Heart left ventricle (tissue), 16 donors: ENCODE results near the gene TRAPPC12. TPM values are rescaled to one million over a fixed set of nuclear protein-coding genes. Genes with fewer than 3 reads are reported as not detected.
A peak's percentile ranks its signal among the peaks of the same experiment; 100 is the strongest.

ENCODE experiments used
- ATAC-seq, 4 donors: fragments of 200-7000 bp; cut with Tn5 transposase; one replicate each; pipeline ENCODE4 v1.9.1; 2020 to 2022; ENCODE audit warnings: moderate library complexity in 4 of 4, mild to moderate bottlenecking in 3 of 4, moderate number of reproducible peaks in 1 of 4
- DNase-seq, 5 donors: peaks; one replicate each; pipeline ENCODE4 v3.0.0-alpha.2; 2020
- H3K27ac ChIP-seq, 12 donors: fragments of 200-600 bp; sonication (generic) in 4 of 12; one replicate each; pipeline versions ENCODE4 v1.5.0 to v1.8.0; 2016 to 2022; ENCODE audit warnings: mild to moderate bottlenecking in 2 of 12
- H3K27me3 ChIP-seq, 9 donors: fragments of 200-600 bp; sonication (generic) in 2 of 9; one replicate each; pipeline versions ENCODE4 v1.5.1 to v1.8.0; 2016 to 2022; ENCODE audit warnings: mild to moderate bottlenecking in 3 of 9
- H3K36me3 ChIP-seq, 9 donors: fragments of 200-600 bp; sonication (generic) in 2 of 9; one replicate each; pipeline versions ENCODE4 v1.5.0 to v1.8.0; 2018 to 2022; ENCODE audit warnings: mild to moderate bottlenecking in 2 of 9
- H3K4me1 ChIP-seq, 12 donors: fragments of 200-600 bp; sonication (generic) in 4 of 12; one replicate each; pipeline versions ENCODE4 v1.5.0 to v1.8.0; 2016 to 2022; ENCODE audit warnings: mild to moderate bottlenecking in 3 of 12
- H3K4me3 ChIP-seq, 12 donors: fragments of 200-600 bp; sonication (generic) in 4 of 12; one replicate each; pipeline versions ENCODE4 v1.5.0 to v1.8.0; 2017 to 2022; ENCODE audit warnings: mild to moderate bottlenecking in 9 of 12, moderate library complexity in 4 of 12
- H3K9me3 ChIP-seq, 12 donors: fragments of 200-600 bp; sonication (generic) in 4 of 12; one replicate each; pipeline versions ENCODE4 v1.5.0 to v1.8.0; 2016 to 2022; ENCODE audit warnings: mild to moderate bottlenecking in 1 of 12
- POLR2A ChIP-seq, 2 donors: fragments of 450-650 bp; IDR thresholded peaks; one replicate each; pipeline ENCODE4 v1.6.1; 2017; ENCODE audit warnings: antibody characterized with exemption in 2 of 2, mild to moderate bottlenecking in 2 of 2, moderate library complexity in 2 of 2
- WGBS, 4 donors: extraction: QIAGEN DNeasy Blood & Tissue Kit in 2 of 4; methylation state at CpG; one replicate each; pipeline versions ENCODE4 v1.1.5 to v1.1.7; 2013 to 2018; 5-methylcytosine and 5-hydroxymethylcytosine counted together
- intact Hi-C, 10 donors: fragments of 100-400 bp; cut with DNase I; formaldehyde crosslinking; loops; one replicate each; pipeline versions ENCODE4 v1.11.1 to v1.14.2; 2022
- polyA plus RNA-seq, 2 donors: library from polyadenylated mRNA; stranded (reverse); fragments of 200-250 nt; gene quantifications; one replicate each; pipeline ENCODE4 v1.2.3, GENCODE V29; 2013
- total RNA-seq, 9 donors: library from RNA; depleted of rRNA in 2 of 9; stranded (reverse); fragments of >200 nt in 2 of 9; fragmentation: NEBNext Ultra II Directional in 3 of 9; extraction: Animal tissue kit (Norgen Biotek cat#: 25700) in 3 of 9; gene quantifications; one replicate each; pipeline versions ENCODE4 v1.1.0 to v1.2.4, GENCODE V29; 2016 to 2023
- TF ChIP-seq, protein P1 (sequence below), 12 donors: fragments of 200-600 bp; sonication (generic) in 4 of 12; IDR thresholded peaks; one replicate each; pipeline versions ENCODE4 v1.5.0 to v1.8.0; 2018 to 2022; ENCODE audit warnings: antibody characterized with exemption in 12 of 12, mild to moderate bottlenecking in 5 of 12
- donor health status: ischemic (EF 13 %, LVEDD 7.1; RV severe dilation, severe dysfunction).
- donor health status: healthy with polysubstance abuse.
- donor health status: DM: no; HTN: yes; CAD: no.
- donor health status: DM: no; HTN: no; CAD: no.
- donor health status: ischemic (EF 25% LVEDD 6.9; RV normal size, moderate dysfunction).
- donor health status: ischemic (EF 25% LVEDD 5.7; RV mildly dilated, moderate dysfunction).
- donor health status: healthy.
- donor health status: DM: yes; HTN: yes; CAD: no.
- donor health status: ischemic (EF 35%, LVEDD 5.7; RV mildly dilated, moderate dysfunction).
- donor health status: nonischemic (EF 11% LVEDD 7.7; RV severe dilation, severe dysfunction).
- donor health status: DM: yes; HTN: yes; CAD: no.
- donor health status: PGD.
- donor health status: ischemic (EF 29% LVEDD 5.4; RV normal size, mild dysfunction).
- donor health status: nonischemic (EF 23%, LVEDD 6.1; RV moderate dilation, normal function).

Gene TRAPPC12
- total and polyA plus RNA-seq, 11 donors = 70.3 to 142 (median 88.2) TPM

DNA sequence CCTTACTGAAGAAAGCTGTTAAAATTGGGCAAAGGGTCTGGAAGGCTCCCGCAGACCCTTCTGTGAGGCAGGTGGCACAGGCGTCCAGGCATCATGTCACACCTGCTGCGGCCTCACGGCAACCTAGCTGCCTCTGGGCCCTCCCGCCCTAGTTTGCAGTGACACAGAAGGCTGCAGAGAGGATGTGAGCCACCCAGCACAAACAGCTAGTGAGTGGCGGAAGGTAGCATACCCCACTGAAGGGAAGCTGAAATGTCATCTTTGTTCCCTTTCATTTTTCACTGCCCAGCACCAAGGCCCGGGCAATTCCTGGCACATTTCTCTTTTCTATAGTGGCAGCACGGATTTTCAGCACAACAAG is 53.8 kb downstream of the TRAPPC12 start:
- ATAC-seq (peak in 2 of 4 donors; percentile 41 to 55), DNase-seq (no peak)
- Histone ChIP-seq H3K4me1 (peaks cover 0 to 22% (median 7%) of the 10 kb centered on the region in 12 donors), H3K9me3 (no peaks in the 10 kb centered on the region), H3K27ac (peak overlapping the region in 9 of 12 donors; percentile 11 to 67 (median 20)), H3K4me3 (no peak overlapping the region), H3K36me3 (peaks cover 0 to 69% (median 43%) of the 10 kb centered on the region in 9 donors), H3K27me3 (no peaks in the 10 kb centered on the region)
- TF ChIP-seq, protein P1, sequence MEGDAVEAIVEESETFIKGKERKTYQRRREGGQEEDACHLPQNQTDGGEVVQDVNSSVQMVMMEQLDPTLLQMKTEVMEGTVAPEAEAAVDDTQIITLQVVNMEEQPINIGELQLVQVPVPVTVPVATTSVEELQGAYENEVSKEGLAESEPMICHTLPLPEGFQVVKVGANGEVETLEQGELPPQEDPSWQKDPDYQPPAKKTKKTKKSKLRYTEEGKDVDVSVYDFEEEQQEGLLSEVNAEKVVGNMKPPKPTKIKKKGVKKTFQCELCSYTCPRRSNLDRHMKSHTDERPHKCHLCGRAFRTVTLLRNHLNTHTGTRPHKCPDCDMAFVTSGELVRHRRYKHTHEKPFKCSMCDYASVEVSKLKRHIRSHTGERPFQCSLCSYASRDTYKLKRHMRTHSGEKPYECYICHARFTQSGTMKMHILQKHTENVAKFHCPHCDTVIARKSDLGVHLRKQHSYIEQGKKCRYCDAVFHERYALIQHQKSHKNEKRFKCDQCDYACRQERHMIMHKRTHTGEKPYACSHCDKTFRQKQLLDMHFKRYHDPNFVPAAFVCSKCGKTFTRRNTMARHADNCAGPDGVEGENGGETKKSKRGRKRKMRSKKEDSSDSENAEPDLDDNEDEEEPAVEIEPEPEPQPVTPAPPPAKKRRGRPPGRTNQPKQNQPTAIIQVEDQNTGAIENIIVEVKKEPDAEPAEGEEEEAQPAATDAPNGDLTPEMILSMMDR (IDR thresholded peaks at IDR 0.05) = no peak
- TF ChIP-seq POLR2A (IDR thresholded peaks at IDR 0.05) = no peak
- intact Hi-C loops = no loop called here
- 76 to 81% (median 77%) methylated on average over 8 of the region's 8 CpGs for WGBS, 4 donors

DNA sequence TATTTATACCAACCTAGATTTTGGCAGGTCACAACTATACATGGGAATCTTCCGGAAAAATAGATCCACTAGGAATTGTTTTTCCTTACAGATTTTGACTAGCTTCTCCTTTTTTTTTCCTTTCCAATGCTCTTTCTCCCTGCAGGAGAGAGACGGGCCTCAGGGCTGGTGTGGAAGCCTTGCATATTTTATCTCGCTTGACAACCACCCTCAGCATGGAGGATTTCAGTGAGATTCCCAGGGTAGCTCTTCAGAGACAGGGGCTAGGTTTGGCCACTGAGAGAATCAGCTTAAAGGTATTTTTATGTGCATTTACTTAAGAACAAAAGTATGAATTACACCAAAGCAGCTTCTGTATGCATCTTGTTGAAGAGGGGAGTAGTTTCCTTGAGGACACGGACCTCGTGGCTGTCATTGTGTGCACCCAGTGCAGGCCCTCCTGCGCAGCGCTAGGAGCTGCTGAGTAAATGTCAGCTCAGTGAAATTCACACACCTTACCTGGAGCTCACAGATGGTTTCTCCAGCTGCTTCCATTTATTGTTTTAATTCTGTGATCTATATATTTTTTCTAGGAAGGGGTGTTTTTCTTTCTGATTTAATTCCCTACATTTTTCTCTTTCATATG is 54.4 kb downstream of the TRAPPC12 start:
- H3K36me3 ChIP-seq = peaks cover 0 to 65% (median 43%) of the 10 kb centered on the region in 9 donors

DNA sequence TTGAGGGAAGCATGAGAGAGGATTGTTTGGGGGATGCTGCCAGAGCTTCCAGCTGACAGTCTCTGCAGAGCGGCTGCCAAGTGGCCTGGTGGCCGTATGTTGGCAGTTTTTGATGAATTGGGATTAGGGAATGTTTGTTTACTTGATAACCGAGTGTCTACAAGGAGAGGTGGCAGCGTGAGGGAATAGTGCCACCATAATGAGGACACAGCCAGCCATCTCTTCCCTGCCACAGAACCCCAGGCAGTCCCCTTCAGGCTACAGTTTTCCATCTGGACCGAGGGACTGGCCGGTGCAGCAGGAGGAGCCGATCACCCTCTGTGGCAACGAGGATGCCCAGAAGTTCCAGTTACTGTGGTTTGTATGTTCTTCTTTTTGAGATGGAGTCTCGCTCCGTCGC is 55.2 kb downstream of the TRAPPC12 start:
- WGBS, 4 donors = 86 to 87% (median 87%) methylated on average over 11 of the region's 11 CpGs
- Histone ChIP-seq H3K36me3 (peaks cover 0 to 57% (median 43%) of the 10 kb centered on the region in 9 donors), H3K27ac (no peak overlapping the region), H3K4me1 (peaks cover 0 to 13% (median 2%) of the 10 kb centered on the region in 12 donors), H3K4me3 (no peak overlapping the region), H3K27me3 (no peaks in the 10 kb centered on the region), H3K9me3 (no peaks in the 10 kb centered on the region)
- no peak for TF ChIP-seq POLR2A (IDR thresholded peaks at IDR 0.05)
- TF ChIP-seq, protein P1 (IDR thresholded peaks at IDR 0.05) = no peak
- DNase-seq (no peak), ATAC-seq (no peak)
- intact Hi-C loops = loop anchor here in 1 of 10 donors (1.0 kb wide), 1 partner anchor 29 kb away; no protein-coding TSS in a partner anchor

More for the DNA sequence above, 54.4 kb downstream of the TRAPPC12 start:
- Histone ChIP-seq H3K4me1 (peaks cover 0 to 20% (median 5%) of the 10 kb centered on the region in 12 donors), H3K27me3 (no peaks in the 10 kb centered on the region), H3K9me3 (no peaks in the 10 kb centered on the region), H3K4me3 (no peak overlapping the region), H3K27ac (peak overlapping the region in 2 of 12 donors; percentile 20 to 52)
- ATAC-seq (no peak), DNase-seq (no peak)
- TF ChIP-seq, protein P1 (IDR thresholded peaks at IDR 0.05) = no peak
- no peak for TF ChIP-seq POLR2A (IDR thresholded peaks at IDR 0.05)
- WGBS, 4 donors = 75 to 82% (median 80%) methylated on average over 7 of the region's 7 CpGs
- intact Hi-C loops = loop anchor here in 1 of 10 donors (1.0 kb wide), 1 partner anchor 29 kb away; no protein-coding TSS in a partner anchor

DNA sequence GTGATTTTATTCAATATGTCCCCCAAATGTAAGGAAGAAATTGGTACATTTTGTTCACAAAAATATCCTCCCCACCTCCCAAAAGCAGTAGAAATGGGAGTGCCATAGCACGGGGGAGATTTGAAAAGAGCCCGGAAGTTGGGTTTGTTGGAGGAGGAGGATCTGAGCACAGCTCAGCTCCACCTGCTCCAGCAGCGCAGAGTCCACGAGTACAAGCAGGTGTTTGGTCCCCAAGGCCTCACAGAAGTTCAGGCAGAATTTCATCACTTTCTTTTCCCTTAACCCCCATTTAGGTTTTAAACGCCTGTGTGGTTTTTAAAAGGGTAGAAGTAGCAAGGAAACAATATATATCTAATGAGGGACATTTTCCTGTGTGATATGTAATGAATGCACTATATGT is 56.0 kb downstream of the TRAPPC12 start:
- DNase-seq (no peak), ATAC-seq (no peak)
- H3K27ac ChIP-seq = no peak overlapping the region
- H3K27me3 ChIP-seq = no peaks in the 10 kb centered on the region
- peaks cover 0 to 14% (median 3%) of the 10 kb centered on the region in 12 donors for H3K4me1 ChIP-seq
- intact Hi-C loops = no loop called here
- H3K9me3 ChIP-seq = no peaks in the 10 kb centered on the region
- TF ChIP-seq, protein P1 (IDR thresholded peaks at IDR 0.05) = no peak
- TF ChIP-seq POLR2A (IDR thresholded peaks at IDR 0.05) = no peak
- peaks cover 0 to 51% (median 36%) of the 10 kb centered on the region in 9 donors for H3K36me3 ChIP-seq
- H3K4me3 ChIP-seq = no peak overlapping the region
- 84 to 92% (median 90%) methylated on average over 5 of the region's 5 CpGs for WGBS, 4 donors
